Measurements from ENCODE around the gene EPC1. TPM values are rescaled to one million over a fixed set of nuclear protein-coding genes. Genes with fewer than 3 reads are reported as not detected.

EPC1 gene
- total and polyA plus RNA-seq, 2 of the 8 experiments (the other 6 are each of a cell fraction or from before 2014, with no cell fraction given), result 23.7 to 42.3 TPM

GRCh38 chr10:32256613-32257437 lies 90.1 kb downstream of the EPC1 start (continued):
- TF ChIP-seq TAF1 (IDR thresholded peaks at IDR 0.05; ENCODE audit: low read depth, low read length) (no peak), JUN (IDR thresholded peaks at IDR 0.05; ENCODE audit: low read depth, low read length) (no peak), SP2 (IDR thresholded peaks at IDR 0.05; ENCODE audit: low read length) (no peak), EP300 (IDR thresholded peaks at IDR 0.05; ENCODE audit: borderline replicate concordance in 1 of 2, low read depth in 2 of 2, low read length in 2 of 2) (peak in 1 of 2 experiments; percentile 39; a peak in 1 of 3 replicates), CHD1 (IDR thresholded peaks at IDR 0.05; ENCODE audit: low read depth, low read length) (no peak), SP4 (IDR thresholded peaks at IDR 0.05; ENCODE audit: low read length) (no peak), CTCF (IDR thresholded peaks at IDR 0.05; ENCODE audit: control extremely low read depth in 1 of 3, insufficient read depth in 1 of 3, low read depth in 1 of 3, low read length in 3 of 3) (peak; percentile 70 to 95 (median 76)), PHF8 (conservative IDR thresholded peaks at IDR 0.05; ENCODE audit: low read depth, low read length) (no peak)
- TF ChIP-seq, protein P1, sequence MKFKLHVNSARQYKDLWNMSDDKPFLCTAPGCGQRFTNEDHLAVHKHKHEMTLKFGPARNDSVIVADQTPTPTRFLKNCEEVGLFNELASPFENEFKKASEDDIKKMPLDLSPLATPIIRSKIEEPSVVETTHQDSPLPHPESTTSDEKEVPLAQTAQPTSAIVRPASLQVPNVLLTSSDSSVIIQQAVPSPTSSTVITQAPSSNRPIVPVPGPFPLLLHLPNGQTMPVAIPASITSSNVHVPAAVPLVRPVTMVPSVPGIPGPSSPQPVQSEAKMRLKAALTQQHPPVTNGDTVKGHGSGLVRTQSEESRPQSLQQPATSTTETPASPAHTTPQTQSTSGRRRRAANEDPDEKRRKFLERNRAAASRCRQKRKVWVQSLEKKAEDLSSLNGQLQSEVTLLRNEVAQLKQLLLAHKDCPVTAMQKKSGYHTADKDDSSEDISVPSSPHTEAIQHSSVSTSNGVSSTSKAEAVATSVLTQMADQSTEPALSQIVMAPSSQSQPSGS (IDR thresholded peaks at IDR 0.05; ENCODE audit: low read length), result no peak

Measured in H1 (cell line).